Measurements from ENCODE around the gene RHOU. TPM values are rescaled to one million over a fixed set of nuclear protein-coding genes. Genes with fewer than 3 reads are reported as not detected.

Gene RHOU
- total and polyA plus RNA-seq, 4 donors: 12.9 to 40.1 (median 23.4) TPM

DNA sequence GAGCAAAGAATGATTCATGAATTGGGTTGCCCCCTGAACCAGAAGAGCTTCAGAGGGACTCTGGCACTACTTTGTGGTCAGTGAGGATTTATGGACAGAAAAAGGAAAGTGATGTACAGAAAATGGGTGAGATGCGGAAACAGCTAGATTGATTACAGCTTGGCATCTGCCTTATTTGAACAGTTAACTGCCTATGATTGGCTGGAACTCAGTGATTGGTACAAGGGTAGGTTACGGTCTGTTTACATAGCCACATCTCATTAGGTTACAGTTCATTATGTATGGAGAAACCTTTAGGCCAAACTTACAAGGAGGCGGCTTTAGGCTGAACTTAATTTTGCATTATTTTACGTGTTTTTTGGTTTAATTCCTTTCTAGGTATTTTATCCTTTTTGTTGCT, 29.0 kb upstream of the RHOU start:
- no peak overlapping the region for H3K9ac ChIP-seq (ENCODE audit: insufficient read depth in 1 of 2, low read length in 2 of 2)
- H3K4me3 ChIP-seq: no peak overlapping the region
- ATAC-seq (ENCODE audit: insufficient read depth, low FRiP score) (no peak), DNase-seq (no peak)
- TF ChIP-seq CTCF (IDR thresholded peaks at IDR 0.05; ENCODE audit: control extremely low read depth, extremely low read depth): no peak
- no peaks in the 10 kb centered on the region for H3K4me1 ChIP-seq (ENCODE audit: control insufficient read depth in 5 of 5, insufficient read depth in 5 of 5, low read length in 5 of 5)
- H3K27ac ChIP-seq (ENCODE audit: low read depth in 1 of 2, low read length in 1 of 2): no peak overlapping the region
- H3K36me3 ChIP-seq (ENCODE audit: control insufficient read depth in 4 of 4, insufficient read depth in 4 of 4, low read length in 4 of 4): no peaks in the 10 kb centered on the region
- 94 to 98% methylated on average over 4 of the region's 4 CpGs for WGBS, 2 donors
- peaks cover 0 to 2% (median 0%) of the 10 kb centered on the region in 4 donors for H3K9me3 ChIP-seq (ENCODE audit: control insufficient read depth in 4 of 4, insufficient read depth in 3 of 4, low read length in 3 of 4)
- H3K27me3 ChIP-seq (ENCODE audit: control insufficient read depth in 3 of 3, insufficient read depth in 3 of 3, low read length in 2 of 3): no peaks in the 10 kb centered on the region

- no peak overlapping the region for H3K27ac ChIP-seq (ENCODE audit: low read depth in 1 of 2, low read length in 1 of 2)
- 41 to 74% methylated on average over 1 of the region's 1 CpG for WGBS, 2 donors
- TF ChIP-seq CTCF (IDR thresholded peaks at IDR 0.05; ENCODE audit: control extremely low read depth, extremely low read depth): no peak
- no peaks in the 10 kb centered on the region for H3K4me1 ChIP-seq (ENCODE audit: control insufficient read depth in 5 of 5, insufficient read depth in 5 of 5, low read length in 5 of 5)
- no peaks in the 10 kb centered on the region for H3K27me3 ChIP-seq (ENCODE audit: control insufficient read depth in 3 of 3, insufficient read depth in 3 of 3, low read length in 2 of 3)
- DNase-seq (peak in 2 of 3 donors; percentile 11 to 38), ATAC-seq (ENCODE audit: insufficient read depth, low FRiP score) (no peak)
- H3K4me3 ChIP-seq: no peak overlapping the region
- no peak overlapping the region for H3K9ac ChIP-seq (ENCODE audit: insufficient read depth in 1 of 2, low read length in 2 of 2)
- peaks cover 0 to 2% (median 0%) of the 10 kb centered on the region in 4 donors for H3K9me3 ChIP-seq (ENCODE audit: control insufficient read depth in 4 of 4, insufficient read depth in 3 of 4, low read length in 3 of 4)
- H3K36me3 ChIP-seq (ENCODE audit: control insufficient read depth in 4 of 4, insufficient read depth in 4 of 4, low read length in 4 of 4): no peaks in the 10 kb centered on the region
Observed at GRCh38 chr1:228717081-228717480, 18.2 kb upstream of the RHOU start.

- H3K4me3 ChIP-seq: no peak overlapping the region
- H3K36me3 ChIP-seq (ENCODE audit: control insufficient read depth in 4 of 4, insufficient read depth in 4 of 4, low read length in 4 of 4): no peaks in the 10 kb centered on the region
- H3K9me3 ChIP-seq (ENCODE audit: control insufficient read depth in 4 of 4, insufficient read depth in 3 of 4, low read length in 3 of 4): peaks cover 0 to 2% (median 0%) of the 10 kb centered on the region in 4 donors
- TF ChIP-seq CTCF (IDR thresholded peaks at IDR 0.05; ENCODE audit: control extremely low read depth, extremely low read depth): no peak
- H3K27me3 ChIP-seq (ENCODE audit: control insufficient read depth in 3 of 3, insufficient read depth in 3 of 3, low read length in 2 of 3): no peaks in the 10 kb centered on the region
- ATAC-seq (ENCODE audit: insufficient read depth, low FRiP score) (no peak), DNase-seq (peak in 2 of 3 donors; percentile 13 to 40)
- WGBS, 2 donors: 84 to 91% methylated on average over 10 of the region's 10 CpGs
- H3K9ac ChIP-seq (ENCODE audit: insufficient read depth in 1 of 2, low read length in 2 of 2): no peak overlapping the region
- no peaks in the 10 kb centered on the region for H3K4me1 ChIP-seq (ENCODE audit: control insufficient read depth in 5 of 5, insufficient read depth in 5 of 5, low read length in 5 of 5)
- no peak overlapping the region for H3K27ac ChIP-seq (ENCODE audit: low read depth in 1 of 2, low read length in 1 of 2)
Observed at GRCh38 chr1:228721407-228721806, 13.9 kb upstream of the RHOU start.

DNA sequence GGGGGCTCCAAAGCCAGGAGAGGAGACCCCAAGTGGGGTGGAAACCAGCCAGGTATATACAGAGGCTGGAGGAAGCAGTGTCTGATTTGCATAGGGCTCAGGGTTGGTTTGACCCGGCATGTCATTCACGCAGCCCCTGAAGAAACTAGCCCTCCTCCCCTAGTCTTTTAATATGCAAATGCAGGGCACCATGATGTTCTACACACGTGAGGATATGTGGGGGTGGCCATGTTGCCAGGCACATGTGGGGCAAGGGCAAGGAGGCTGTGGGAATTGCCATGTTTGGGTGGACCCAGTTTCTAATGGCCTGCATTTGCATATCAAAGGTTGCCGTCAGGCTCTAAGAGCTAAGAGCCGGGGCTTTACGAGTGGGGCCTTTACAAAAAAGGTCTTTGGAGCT, 12.0 kb upstream of the RHOU start:
- Histone ChIP-seq H3K36me3 (ENCODE audit: control insufficient read depth in 4 of 4, insufficient read depth in 4 of 4, low read length in 4 of 4) (no peaks in the 10 kb centered on the region), H3K9me3 (ENCODE audit: control insufficient read depth in 4 of 4, insufficient read depth in 3 of 4, low read length in 3 of 4) (peaks cover 0 to 2% (median 0%) of the 10 kb centered on the region in 4 donors), H3K4me3 (no peak overlapping the region), H3K4me1 (ENCODE audit: control insufficient read depth in 5 of 5, insufficient read depth in 5 of 5, low read length in 5 of 5) (peaks cover 0 to 9% (median 0%) of the 10 kb centered on the region in 5 donors), H3K27ac (ENCODE audit: low read depth in 1 of 2, low read length in 1 of 2) (no peak overlapping the region), H3K9ac (ENCODE audit: insufficient read depth in 1 of 2, low read length in 2 of 2) (no peak overlapping the region), H3K27me3 (ENCODE audit: control insufficient read depth in 3 of 3, insufficient read depth in 3 of 3, low read length in 2 of 3) (no peaks in the 10 kb centered on the region)
- no peak for TF ChIP-seq CTCF (IDR thresholded peaks at IDR 0.05; ENCODE audit: control extremely low read depth, extremely low read depth)
- ATAC-seq (ENCODE audit: insufficient read depth, low FRiP score): no peak
- no peak for DNase-seq
- 90 to 93% methylated on average over 6 of the region's 6 CpGs for WGBS, 2 donors

All from lung (tissue), 12 donors.